Panc1 (cell line): ENCODE measurements around the gene NPR2.

ENCODE experiments used
- CTCF ChIP-seq: fragments of 450-650 bp; IDR thresholded peaks from 2 replicates; pipeline ENCODE4 v1.5.1; 2017; ENCODE audit warnings: mild to moderate bottlenecking
- POLR2AphosphoS5 ChIP-seq: IDR thresholded peaks from 2 replicates; pipeline ENCODE4 v1.6.1; 2012; ENCODE audit warnings: mild to moderate bottlenecking, low read depth, low read length, moderate library complexity
- REST ChIP-seq, 2 experiments: IDR thresholded peaks; 2 replicates each; pipeline ENCODE4 v1.6.1; 2011 to 2012; ENCODE audit warnings: low read depth in 2 of 2, control low read depth in 1 of 2, low read length in 1 of 2, mild to moderate bottlenecking in 1 of 2, moderate library complexity in 1 of 2; ENCODE audit not compliant: insufficient read depth in 1 of 2
- SIN3A ChIP-seq: IDR thresholded peaks from 2 replicates; pipeline ENCODE4 v1.6.1; 2012; ENCODE audit warnings: low read depth, mild to moderate bottlenecking, low read length, moderate library complexity, borderline replicate concordance; ENCODE audit not compliant: insufficient read depth

- TF ChIP-seq CTCF (no peak), POLR2AphosphoS5 (no peak), SIN3A (no peak), REST (IDR thresholded peaks at IDR 0.05; ENCODE audit: insufficient read depth in 1 of 2, low read depth in 2 of 2, low read length in 1 of 2) (no peak)
Measured at GRCh38 chr9:35832814-35833213, 41.4 kb downstream of the NPR2 start.
